Measurements from ENCODE around the gene FKBP1A. TPM values are rescaled to one million over a fixed set of nuclear protein-coding genes. Genes with fewer than 3 reads are reported as not detected.

FKBP1A gene
- total RNA-seq, 1 donor from 2014 or later: 46.9 TPM

- no peak for TF ChIP-seq CTCF (IDR thresholded peaks at IDR 0.05; ENCODE audit: insufficient read depth, low read length, severe bottlenecking)
- DNase-seq (ENCODE audit: low read depth): peak; percentile 68
- H3K36me3 ChIP-seq (ENCODE audit: control insufficient read depth, insufficient read depth, low read length): no peaks in the 10 kb centered on the region
- no peaks in the 10 kb centered on the region for H3K27me3 ChIP-seq (ENCODE audit: control insufficient read depth, insufficient read depth, low read length)
- FAIRE-seq: no peak
- H3K4me3 ChIP-seq (ENCODE audit: low read depth, low read length): peak overlapping the region; percentile 57
Measured at GRCh38 chr20:1326031-1326930, 66.6 kb downstream of the FKBP1A start.

GRCh38 chr20:1325173-1326030 lies 67.5 kb downstream of the FKBP1A start:
- Histone ChIP-seq H3K36me3 (ENCODE audit: control insufficient read depth, insufficient read depth, low read length) (no peaks in the 10 kb centered on the region), H3K4me3 (ENCODE audit: low read depth, low read length) (peak overlapping the region; percentile 57), H3K27me3 (ENCODE audit: control insufficient read depth, insufficient read depth, low read length) (no peaks in the 10 kb centered on the region)
- TF ChIP-seq CTCF (IDR thresholded peaks at IDR 0.05; ENCODE audit: insufficient read depth, low read length, severe bottlenecking): peak; percentile 31
- DNase-seq (ENCODE audit: low read depth) (peak; percentile 93), FAIRE-seq (no peak)

- H3K4me3 ChIP-seq (ENCODE audit: low read depth, low read length): peak overlapping the region; percentile 57
- FAIRE-seq: no peak
- H3K27me3 ChIP-seq (ENCODE audit: control insufficient read depth, insufficient read depth, low read length): no peaks in the 10 kb centered on the region
- no peak for TF ChIP-seq CTCF (IDR thresholded peaks at IDR 0.05; ENCODE audit: insufficient read depth, low read length, severe bottlenecking)
- no peak for DNase-seq (ENCODE audit: low read depth)
- H3K36me3 ChIP-seq (ENCODE audit: control insufficient read depth, insufficient read depth, low read length): no peaks in the 10 kb centered on the region
Measured at GRCh38 chr20:1324598-1325172, 68.2 kb downstream of the FKBP1A start.

GRCh38 chr20:1323830-1324597 lies 68.8 kb downstream of the FKBP1A start:
- Histone ChIP-seq H3K27me3 (ENCODE audit: control insufficient read depth, insufficient read depth, low read length) (no peaks in the 10 kb centered on the region), H3K36me3 (ENCODE audit: control insufficient read depth, insufficient read depth, low read length) (peaks cover 3% of the 10 kb centered on the region), H3K4me3 (ENCODE audit: low read depth, low read length) (no peak overlapping the region)
- TF ChIP-seq CTCF (IDR thresholded peaks at IDR 0.05; ENCODE audit: insufficient read depth, low read length, severe bottlenecking): no peak
- DNase-seq (ENCODE audit: low read depth) (no peak), FAIRE-seq (no peak)

GRCh38 chr20:1323256-1323655 lies 69.6 kb downstream of the FKBP1A start:
- Histone ChIP-seq H3K4me3 (ENCODE audit: low read depth, low read length) (no peak overlapping the region), H3K36me3 (ENCODE audit: control insufficient read depth, insufficient read depth, low read length) (peaks cover 4% of the 10 kb centered on the region), H3K27me3 (ENCODE audit: control insufficient read depth, insufficient read depth, low read length) (no peaks in the 10 kb centered on the region)
- FAIRE-seq: no peak
- no peak for DNase-seq (ENCODE audit: low read depth)
- TF ChIP-seq CTCF (IDR thresholded peaks at IDR 0.05; ENCODE audit: insufficient read depth, low read length, severe bottlenecking): no peak

All from bronchial epithelial cell (primary cell).